ENCODE results near the gene DHX16. TPM values are rescaled to one million over a fixed set of nuclear protein-coding genes. Genes with fewer than 3 reads are reported as not detected.

Gene DHX16
- total RNA-seq: 43.7 and 45.3 TPM in 2 replicates

DNA sequence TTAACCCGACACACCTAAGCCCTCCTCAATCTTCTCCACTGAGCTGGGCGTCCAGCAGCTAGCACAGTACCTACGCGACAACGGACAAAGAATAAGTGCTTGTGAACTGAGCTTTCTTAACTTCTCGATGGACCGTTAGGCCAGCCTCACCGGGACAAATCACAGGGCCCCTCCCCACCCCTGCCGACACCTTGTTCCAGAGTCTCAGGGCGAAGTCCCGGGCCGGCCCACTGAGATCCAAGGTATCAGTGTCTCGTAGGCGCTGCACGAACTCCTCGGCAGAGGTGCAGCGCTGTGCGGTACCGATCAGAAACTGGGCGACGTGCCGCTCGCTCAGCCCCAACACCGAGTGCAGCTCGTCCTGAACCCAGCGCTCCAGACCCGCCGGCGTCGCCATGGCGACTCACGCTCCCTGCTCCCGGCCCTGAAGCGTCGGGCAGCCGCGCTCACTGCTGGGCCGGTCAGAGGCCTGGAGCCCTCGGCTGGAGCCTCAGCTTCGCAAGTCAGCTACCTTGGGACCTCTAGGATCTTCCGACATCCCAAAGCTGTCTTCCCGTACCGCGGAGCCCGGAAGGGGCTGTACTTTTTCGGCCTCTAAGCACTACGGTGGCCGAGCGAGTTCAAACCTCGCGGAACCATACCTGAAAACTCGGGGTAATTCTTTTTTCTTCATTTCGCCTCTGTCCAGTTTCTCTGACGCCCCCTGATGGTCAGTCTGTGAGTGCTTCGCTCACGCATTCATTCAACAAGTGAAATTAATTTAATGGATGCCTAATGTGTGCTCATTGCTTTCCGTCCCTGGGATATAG, at the start of gene DHX16:
DHX16 (minus strand) TSS at position 562 of the 809 bp plus-strand sequence; CDS start at position 397, 165 bp downstream.

GRCh38 chr6:30719791-30720737, 47.3 kb upstream of the DHX16 start, which contains the start of gene TUBB:
Gene TUBB, plus strand, starts transcription at chr6:30720352. Its CDS starts 155 bp downstream, at chr6:30720507.

GRCh38 chr6:30717129-30717844, 44.5 kb upstream of the DHX16 start, which contains the start of gene MDC1:
Gene MDC1, minus strand, starts transcription at chr6:30717281. Its CDS starts 2,106 bp downstream, at chr6:30715175.

GRCh38 chr6:30690403-30691207, 17.8 kb upstream of the DHX16 start, which contains the start of gene NRM:
Gene NRM, minus strand, starts transcription at chr6:30690984. Its CDS starts 10 bp downstream, at chr6:30690974.

GRCh38 chr6:30686009-30686907, 13.5 kb upstream of the DHX16 start, which contains the start of gene PPP1R18:
Gene PPP1R18, minus strand, starts transcription at chr6:30686645. Its CDS starts 627 bp downstream, at chr6:30686018.

GRCh38 chr6:30646450-30647241, 26.2 kb downstream of the DHX16 start, which contains the start of gene C6orf136:
Gene C6orf136, plus strand, starts transcription at chr6:30647133. Its CDS starts 99 bp downstream, at chr6:30647232.

DNA sequence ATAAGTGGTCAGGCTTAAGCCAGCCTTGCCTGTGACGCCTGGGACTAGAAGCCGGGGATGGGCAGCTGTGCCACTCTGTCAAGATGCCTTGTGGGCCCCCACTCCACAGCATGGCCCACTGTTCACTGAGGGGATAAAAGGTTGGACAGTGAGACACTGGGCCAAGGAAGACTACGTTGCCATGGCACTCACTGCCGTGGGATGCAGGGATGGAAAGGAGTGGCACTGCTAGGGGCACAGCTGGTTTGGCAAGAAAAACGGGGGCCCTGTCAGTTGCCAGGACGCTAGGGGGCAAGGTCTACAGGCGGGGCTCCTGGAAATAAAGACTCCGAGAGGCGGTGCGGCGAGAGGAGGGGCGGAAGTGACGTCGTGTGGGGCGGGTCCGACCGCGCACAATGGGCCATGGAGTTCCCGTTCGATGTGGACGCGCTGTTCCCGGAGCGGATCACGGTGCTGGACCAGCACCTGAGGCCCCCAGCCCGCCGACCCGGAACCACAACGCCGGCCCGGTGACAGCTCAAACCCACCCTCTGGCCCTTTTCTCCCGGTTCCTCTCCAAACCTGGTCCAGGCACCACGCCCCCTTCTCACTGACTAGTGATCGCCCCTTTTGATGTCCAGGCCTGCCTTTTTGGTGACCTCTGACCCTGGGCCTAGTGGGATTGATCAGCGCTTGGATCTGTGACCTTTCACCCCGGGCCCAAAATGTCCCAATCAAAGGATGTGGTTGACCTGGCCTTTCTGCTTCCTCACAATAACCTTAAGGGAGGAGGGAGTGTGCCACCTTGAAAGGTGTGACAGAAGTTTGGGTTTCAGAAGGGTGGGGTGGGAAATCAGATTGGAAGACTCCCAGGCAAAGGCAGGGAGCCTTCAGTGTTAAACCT, 46.1 kb downstream of the DHX16 start, which contains the start of gene ATAT1:
ATAT1 (plus strand) TSS at position 391 of the 883 bp plus-strand sequence.

GRCh38 chr6:30617565-30618269, 55.1 kb downstream of the DHX16 start, which contains the start of gene MRPS18B:
Gene MRPS18B, plus strand, starts transcription at chr6:30617840. Its CDS starts 26 bp downstream, at chr6:30617866.

DNA sequence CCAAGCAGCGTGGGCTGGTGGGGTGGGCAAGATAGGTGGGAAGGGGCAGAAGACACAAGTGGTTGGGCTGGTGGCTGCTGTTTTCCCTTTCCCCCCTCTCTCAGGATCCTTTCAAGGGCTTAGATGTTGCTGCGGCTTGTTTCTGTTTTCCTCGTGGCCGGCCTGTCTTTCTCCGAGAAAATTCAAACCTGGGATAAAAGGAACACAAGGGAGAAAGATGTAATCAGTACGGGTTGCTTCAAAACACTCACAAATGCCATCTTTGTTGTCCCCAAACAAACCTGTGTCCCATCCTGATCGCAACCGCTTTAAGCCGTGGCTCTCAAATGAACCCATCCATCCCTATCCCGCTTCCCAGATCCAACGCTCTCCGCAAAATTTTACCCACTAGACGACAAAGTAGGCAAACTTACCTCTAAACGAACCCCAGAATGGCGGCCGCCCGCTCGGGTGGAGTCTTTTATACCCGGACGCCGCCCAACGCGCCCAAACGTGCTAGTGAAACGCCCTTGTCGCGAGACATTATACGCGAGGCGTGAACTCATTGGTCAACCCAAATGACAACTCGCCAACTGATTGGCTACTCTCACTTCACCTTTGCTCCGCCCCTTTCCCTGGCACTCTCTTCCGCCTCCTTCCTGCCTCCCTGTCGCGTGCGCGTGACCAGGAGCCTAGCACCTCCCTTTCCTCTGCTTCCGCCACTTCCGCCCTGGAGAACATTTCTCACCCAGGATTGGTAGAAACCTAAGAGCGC, 55.8 kb downstream of the DHX16 start, which contains the start of gene PPP1R10:
PPP1R10 (minus strand) TSS at position 433 of the 754 bp plus-strand sequence. CDS start 7,299 bp downstream, outside the sequence.

Other genes with a start within 250 kb of the DHX16 start
- gene HLA-E, start 183.5 kb downstream of the DHX16 start, total RNA-seq: 157 and 192 TPM in 2 replicates
- gene GNL1, start 116.5 kb downstream of the DHX16 start, total RNA-seq: 30.9 and 31.4 TPM in 2 replicates
- 3.1 and 4.3 TPM in 2 replicates for gene PRR3, start 115.7 kb downstream of the DHX16 start, total RNA-seq
- gene ABCF1, start 101.6 kb downstream of the DHX16 start, total RNA-seq: 42.0 and 70.8 TPM in 2 replicates
- 16.4 and 22.2 TPM in 2 replicates for gene PPP1R10, start 55.8 kb downstream of the DHX16 start, total RNA-seq
- gene MRPS18B, start 55.2 kb downstream of the DHX16 start, total RNA-seq: 32.7 and 94.3 TPM in 2 replicates
- gene ATAT1, start 46.1 kb downstream of the DHX16 start, total RNA-seq: 1.4 and 5.1 TPM in 2 replicates
- 3.1 and 3.8 TPM in 2 replicates for gene C6orf136, start 25.9 kb downstream of the DHX16 start, total RNA-seq
- gene PPP1R18, start 13.6 kb upstream of the DHX16 start, total RNA-seq: 40.7 and 56.9 TPM in 2 replicates
- 0.34 and 2.0 TPM in 2 replicates for gene NRM, start 18.0 kb upstream of the DHX16 start, total RNA-seq
- gene MDC1, start 44.3 kb upstream of the DHX16 start, total RNA-seq: 4.4 and 7.2 TPM in 2 replicates
- 88.5 and 229 TPM in 2 replicates for gene TUBB, start 47.3 kb upstream of the DHX16 start, total RNA-seq
- 23.2 and 75.0 TPM in 2 replicates for gene FLOT1, start 69.7 kb upstream of the DHX16 start, total RNA-seq
- 110 and 273 TPM in 2 replicates for gene IER3, start 71.5 kb upstream of the DHX16 start, total RNA-seq
- gene DDR1, start 211.5 kb upstream of the DHX16 start, total RNA-seq: 101 and 486 TPM in 2 replicates
- gene GTF2H4, start 235.2 kb upstream of the DHX16 start, total RNA-seq: 6.5 and 15.9 TPM in 2 replicates
- gene VARS2, start 241.2 kb upstream of the DHX16 start, total RNA-seq: 20.9 and 25.3 TPM in 2 replicates